NOMO-1 treated with dmso at 0.1 percent for 144 hours (cell line): ENCODE data around the gene WWC2.
A peak's percentile ranks its signal among the peaks of the same experiment; 100 is the strongest.

Experiments
- DNase-seq: peaks from one replicate; lab custom pipeline; 2025; ENCODE audit not compliant: unreplicated experiment; lab: John Stamatoyannopoulos, UW

Gene WWC2

GRCh38 chr4:183098723-183099536 is at the start of gene WWC2:
Gene WWC2, plus strand, starts transcription at chr4:183099257. Its CDS starts 235 bp downstream, at chr4:183099492.
- DNase-seq = peak; percentile 74

DNA sequence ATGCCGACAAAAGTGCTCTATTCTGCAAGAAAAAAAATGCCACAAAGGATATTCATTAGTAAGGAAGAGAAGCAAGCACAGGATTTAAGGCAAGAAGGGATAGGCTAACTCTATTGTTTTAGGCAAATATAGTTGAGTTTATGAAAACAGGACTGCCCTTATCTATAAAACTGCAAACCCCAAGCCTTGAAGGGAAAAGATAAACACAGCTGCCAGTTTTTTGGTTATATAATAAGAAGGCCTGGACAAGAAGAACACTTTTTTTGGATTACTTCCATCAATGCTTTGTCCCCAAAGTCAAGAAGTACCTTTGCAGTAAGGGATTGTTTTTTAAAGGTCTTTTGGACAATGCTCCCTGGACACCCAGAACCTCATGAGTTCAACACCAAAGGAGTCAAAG is 45.4 kb upstream of the WWC2 start:
- DNase-seq = no peak

- DNase-seq = no peak
Observed at GRCh38 chr4:183057255-183057654, 41.8 kb upstream of the WWC2 start.

DNA sequence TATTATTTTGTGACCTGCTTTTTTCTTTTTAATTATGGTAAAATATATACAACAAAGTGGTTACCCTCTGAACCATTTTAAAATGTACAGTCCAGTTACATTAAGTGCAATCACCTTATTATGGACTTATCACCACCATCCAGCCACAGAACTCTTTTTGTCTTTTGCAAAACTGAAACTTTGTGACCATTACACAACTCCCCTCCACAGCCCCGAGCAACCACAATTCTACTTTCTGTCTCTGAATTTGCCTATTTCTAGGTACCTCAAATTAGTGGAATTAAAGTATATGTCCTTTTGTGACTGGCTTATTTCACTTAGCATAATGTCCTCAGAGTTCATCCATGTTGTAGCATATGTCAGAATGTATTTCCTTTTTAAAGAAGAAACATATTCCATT is 39.3 kb upstream of the WWC2 start:
- DNase-seq = no peak

GRCh38 chr4:183068502-183068901 is 30.6 kb upstream of the WWC2 start:
- no peak for DNase-seq

DNA sequence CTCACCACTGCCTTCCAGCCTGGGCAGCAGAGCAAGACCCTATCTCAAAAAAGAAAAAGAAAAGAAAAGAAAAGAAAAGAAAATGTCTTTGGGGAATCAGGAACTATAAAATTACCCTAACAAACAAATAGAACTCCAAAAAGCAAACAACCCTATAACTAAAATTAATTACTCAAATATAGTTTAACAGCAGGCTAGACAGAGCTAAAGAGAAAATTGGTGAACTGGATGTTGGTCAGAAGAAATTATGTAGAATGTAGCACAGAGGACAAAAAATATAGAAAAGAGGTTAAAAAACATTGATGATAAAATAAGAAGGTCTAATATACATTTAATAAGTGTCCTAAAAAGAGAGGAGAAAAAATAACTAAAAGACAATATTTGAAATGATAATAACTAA is 27.8 kb upstream of the WWC2 start:
- DNase-seq = no peak

DNA sequence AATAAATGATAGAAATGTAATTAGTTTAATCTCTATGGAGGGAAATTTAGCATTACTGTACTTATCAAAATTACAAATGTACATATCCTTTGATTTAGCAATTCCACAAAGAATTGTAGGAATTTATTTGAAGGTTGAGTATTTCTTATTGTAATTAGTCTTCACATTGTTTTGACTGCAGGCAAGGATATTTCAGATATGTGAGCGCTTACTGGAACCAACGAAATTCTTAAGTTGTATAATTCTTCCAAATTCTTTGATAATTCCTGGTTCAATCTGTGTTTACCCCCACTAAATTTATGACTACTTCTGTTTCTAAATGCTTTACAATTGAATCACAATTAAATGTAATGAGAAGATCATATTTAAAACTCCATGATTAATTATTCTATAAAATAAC is 26.9 kb upstream of the WWC2 start:
- DNase-seq = no peak

DNA sequence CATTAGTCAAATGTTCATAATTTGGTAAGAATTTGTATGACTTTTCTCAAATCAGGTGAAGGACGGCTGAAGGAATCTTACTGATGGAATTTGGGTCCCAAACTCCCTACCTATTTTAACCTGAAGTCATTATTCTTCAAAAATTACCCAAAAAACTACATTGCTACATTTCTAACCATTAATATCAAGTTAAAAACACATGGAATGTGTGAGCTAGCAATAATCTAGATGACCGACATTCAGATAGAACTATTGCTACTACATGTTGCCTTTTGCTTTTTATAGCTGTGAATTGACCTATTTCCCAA is 25.3 kb upstream of the WWC2 start:
- DNase-seq = no peak

DNA sequence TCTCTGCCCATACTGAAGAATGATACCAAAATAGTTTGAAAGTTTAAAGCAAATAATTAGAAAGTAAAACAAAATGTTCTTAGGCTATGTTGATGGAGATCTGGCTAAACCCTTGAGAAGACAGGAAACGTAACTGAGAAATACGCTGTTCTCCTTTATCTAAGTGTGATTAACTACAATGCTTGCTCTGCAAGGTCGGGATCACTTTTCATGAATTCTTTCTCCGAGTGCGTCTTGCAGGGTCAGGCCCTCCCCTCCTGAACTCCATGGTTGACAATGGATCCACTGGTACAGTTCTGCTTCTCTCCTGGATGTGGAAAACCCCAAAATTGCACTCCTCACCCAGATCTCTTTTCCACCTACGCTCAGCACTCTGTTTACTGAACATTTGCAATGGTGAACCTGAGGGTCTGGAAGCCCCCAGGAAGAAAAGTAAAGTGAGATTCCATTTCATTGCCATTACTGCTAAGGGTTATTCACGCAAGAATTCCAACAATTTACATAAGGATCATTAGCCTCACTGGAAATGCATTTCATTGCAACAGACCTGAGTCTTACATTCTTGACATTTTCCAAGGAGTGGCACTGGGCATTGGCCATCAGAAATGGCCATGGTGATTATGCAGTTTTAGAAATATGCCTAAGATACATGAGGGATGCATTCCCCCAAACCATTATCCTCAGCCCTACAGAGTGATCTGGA is 24.6 kb upstream of the WWC2 start:
- no peak for DNase-seq

DNA sequence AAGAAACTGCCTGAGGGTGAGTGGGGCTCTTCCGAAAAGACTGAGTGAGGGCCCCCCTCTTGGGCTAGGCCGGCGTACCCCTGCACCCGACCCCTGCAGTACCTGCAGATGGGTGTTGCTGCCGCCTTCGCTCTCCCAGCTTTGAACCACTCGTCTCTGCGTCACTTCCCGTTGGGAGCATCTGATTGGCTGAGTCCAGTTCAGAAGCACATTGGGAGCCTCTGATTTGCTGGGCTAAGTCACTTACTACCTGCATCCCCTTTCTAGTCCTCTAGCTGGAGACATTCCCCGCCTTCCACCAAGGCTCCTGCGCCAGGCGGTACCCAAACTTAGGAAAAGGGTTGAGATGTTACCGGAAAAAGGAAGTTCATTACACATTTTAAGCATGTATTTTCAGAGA is 20.4 kb upstream of the WWC2 start:
- DNase-seq = no peak

DNA sequence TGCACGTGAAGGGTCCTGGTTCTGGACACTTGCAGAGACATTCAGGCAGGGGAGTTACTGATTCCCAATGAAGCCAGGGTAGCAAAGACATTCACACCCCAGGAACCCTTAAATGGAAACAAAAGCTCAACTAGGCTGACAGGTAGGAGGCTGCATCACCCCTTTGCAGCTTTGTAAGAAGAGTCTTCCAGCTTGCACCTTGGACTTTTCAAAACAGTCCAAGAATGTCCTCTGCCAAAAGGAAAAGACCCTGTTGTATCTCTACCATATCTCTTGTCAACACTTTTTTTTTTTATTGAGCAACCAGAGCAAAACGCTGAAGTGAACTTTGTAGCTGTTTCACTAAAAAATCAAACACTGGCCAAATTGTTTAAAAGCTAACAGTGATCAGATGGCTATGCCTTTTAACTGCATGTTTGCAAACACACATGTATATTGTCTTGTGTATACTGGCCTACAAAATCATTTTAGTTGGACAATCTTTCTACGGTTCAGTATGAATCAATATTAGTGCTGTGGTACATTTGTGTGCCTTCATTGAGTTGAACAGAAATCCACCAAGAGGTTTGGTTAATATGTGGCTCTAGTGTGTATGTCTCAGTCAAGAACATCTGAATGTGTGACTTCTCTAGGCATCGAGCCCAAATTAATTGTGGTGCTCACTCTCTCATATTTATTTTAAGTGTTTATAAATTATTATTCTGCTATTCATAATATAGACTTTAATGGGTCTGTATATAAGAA is 18.5 kb upstream of the WWC2 start:
- no peak for DNase-seq

GRCh38 chr4:183081116-183081469 is 18.0 kb upstream of the WWC2 start:
- DNase-seq = no peak

DNA sequence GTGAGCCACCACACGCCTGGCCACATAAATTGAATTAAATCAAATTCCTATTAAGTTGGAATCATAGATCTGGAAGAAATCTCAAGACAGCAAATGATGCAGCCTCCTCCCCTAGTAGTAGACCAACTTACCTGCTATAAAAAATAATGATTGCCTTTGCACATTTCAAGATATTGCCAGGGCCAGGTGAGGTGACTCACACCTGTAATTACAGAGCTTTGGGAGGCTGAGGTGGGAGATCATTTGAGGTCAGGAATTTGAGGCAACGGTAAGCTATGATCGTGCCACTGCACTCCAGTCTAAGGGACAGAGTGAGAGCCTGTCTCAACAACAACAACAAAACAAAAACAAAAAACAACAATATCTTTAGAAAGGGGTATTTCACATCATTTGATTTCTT is 17.0 kb upstream of the WWC2 start:
- no peak for DNase-seq

DNA sequence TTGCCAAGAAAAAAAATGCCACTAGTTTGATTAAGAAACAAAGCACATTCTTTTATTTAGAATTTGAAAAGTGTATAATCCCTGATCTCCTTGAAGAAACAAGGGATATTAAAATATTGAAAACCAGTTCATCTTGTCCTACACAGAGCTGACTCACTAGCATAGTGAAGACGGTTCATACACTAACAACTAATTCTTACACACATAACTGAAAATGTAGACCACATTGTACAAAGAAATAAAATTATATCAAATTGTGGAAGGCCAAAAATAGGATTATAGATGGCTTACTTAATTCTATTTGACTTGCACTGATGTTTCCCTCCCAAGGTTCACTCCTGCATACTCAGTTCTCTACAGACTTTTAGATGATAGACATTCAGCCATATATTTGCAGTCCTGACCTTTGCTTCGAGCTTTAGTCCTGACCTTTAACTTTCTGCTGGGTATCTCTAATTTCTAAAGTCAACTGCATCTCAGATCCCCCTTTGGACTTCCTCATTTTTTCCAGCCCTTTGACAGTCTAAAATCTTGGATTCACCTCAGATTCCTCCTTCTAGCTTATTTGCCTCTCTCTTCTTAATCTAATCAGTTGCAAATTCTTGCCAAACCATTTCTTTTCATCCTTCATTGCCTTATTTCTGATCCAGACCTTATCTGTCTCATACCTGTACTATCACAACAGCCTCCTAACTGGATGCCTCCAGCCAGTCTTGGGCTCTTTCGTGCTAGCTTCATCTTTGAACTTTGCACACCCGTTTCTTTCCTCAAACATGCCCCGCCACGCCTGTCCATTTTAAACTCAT is 4.5 kb upstream of the WWC2 start:
- no peak for DNase-seq

DNA sequence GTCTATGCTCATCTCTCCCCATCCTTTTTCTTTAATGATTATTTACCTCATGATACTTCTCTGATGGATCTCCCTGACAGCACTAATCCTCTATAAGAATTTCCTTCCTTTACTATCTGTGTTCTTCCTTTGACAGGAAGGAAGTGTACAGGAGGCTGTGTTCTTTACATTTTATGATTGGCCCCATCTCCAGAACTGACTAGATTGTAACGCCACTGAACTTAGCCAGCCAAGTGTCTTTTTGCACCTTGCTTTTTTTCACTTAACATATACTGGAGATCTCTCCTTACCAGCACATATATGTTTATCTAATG is 3.9 kb upstream of the WWC2 start:
- DNase-seq = no peak

DNA sequence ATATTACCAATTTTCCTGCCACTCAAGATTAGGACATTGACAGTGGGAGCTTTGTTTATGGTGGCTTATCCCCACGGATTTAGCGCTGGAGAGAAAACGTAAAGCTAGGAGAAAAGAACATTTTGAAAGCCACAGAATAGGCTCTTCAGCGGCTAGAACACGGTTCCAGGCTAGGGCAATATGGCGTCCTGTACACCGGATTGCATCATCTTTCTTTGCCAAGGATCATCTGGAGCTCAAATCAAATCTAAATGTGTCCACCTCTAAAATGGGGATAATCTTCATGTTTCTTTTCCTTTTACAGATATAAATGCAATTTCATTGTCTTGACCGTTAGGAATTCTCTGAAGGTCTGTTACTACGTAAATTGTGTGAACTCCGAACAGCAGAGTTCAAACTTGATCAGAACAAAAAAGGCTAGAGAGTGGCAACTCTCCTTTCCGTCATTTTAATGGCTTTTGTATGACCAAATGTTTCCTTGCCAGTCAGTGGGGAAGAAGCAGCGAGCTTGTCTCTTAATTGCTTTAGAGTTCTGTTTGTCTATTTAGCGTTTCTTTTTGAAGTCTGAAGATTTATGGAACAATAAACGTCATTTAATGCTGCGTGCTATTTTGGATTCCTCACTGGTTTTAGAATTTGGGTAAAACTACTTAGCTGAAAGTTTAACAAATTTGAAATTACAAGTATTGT is 2.6 kb upstream of the WWC2 start:
- no peak for DNase-seq

GRCh38 chr4:183097231-183098018 is 1.6 kb upstream of the WWC2 start:
- no peak for DNase-seq

GRCh38 chr4:183098019-183098722 is 886 bp upstream of the WWC2 start:
- no peak for DNase-seq

- no peak for DNase-seq
Observed at GRCh38 chr4:183099537-183100297, 660 bp downstream of the WWC2 start.
